Body of pancreas (tissue), 4 donors: ENCODE measurements around the gene ZNF550. TPM values are rescaled to one million over a fixed set of nuclear protein-coding genes. Genes with fewer than 3 reads are reported as not detected.
A peak's percentile ranks its signal among the peaks of the same experiment; 100 is the strongest.
"Not testable (repeated sequence)": the region's sequence is repeated elsewhere in the genome, so short reads cannot be mapped to it uniquely, and the experiment has no call there.

Experiments
- ATAC-seq: fragments of 150-250 bp; one replicate; pipeline ENCODE4 v1.9.1; 2016
- DNase-seq, 4 donors: peaks; one replicate each; pipeline ENCODE4 v3.0.0-alpha.2; 2019
- H3K27ac ChIP-seq, 4 donors: fragments of 200-600 bp; sonication (generic); 1 replicate in 3 of 4; 2 replicates in 1 of 4; pipeline versions ENCODE4 v1.5.1 to v1.6.1; 2016 to 2019; ENCODE audit warnings: mild to moderate bottlenecking in 1 of 4, mixed read lengths in 1 of 4, moderate library complexity in 1 of 4
- H3K27me3 ChIP-seq, 2 donors: fragments of 200-600 bp; sonication (generic); one replicate each; pipeline ENCODE4 v1.6.0; 2016; ENCODE audit warnings: mild to moderate bottlenecking in 1 of 2
- H3K36me3 ChIP-seq, 2 donors: fragments of 200-600 bp; sonication (generic); replicated peaks in 1 of 2; 2 replicates each; pipeline ENCODE4 v1.5.1; 2016; ENCODE audit warnings: low read depth in 2 of 2; ENCODE audit not compliant: insufficient read depth in 1 of 2
- H3K4me1 ChIP-seq: fragments of 200-600 bp; sonication (generic); one replicate; pipeline ENCODE4 v1.6.0; 2016
- H3K4me3 ChIP-seq, 2 donors: fragments of 200-600 bp; sonication (generic); 1 replicate in 1 of 2; 2 replicates in 1 of 2; pipeline ENCODE4 v1.5.1; 2016 to 2019
- H3K9me3 ChIP-seq, 3 donors: fragments of 200-600 bp; sonication (generic); 1 replicate in 2 of 3; 2 replicates in 1 of 3; pipeline ENCODE4 v1.5.1; 2016
- CTCF ChIP-seq, 7 experiments: fragments of 450-650 bp in 4 of 7; fragments of 200-600 bp in 3 of 7; sonication (generic) in 3 of 7; IDR thresholded peaks; one replicate each; pipeline ENCODE4 v1.5.1; 2016 to 2019; ENCODE audit warnings: antibody characterized with exemption in 7 of 7
- POLR2A ChIP-seq, 3 donors: fragments of 450-650 bp; IDR thresholded peaks; one replicate each; pipeline ENCODE4 v1.6.1; 2016; ENCODE audit warnings: antibody characterized with exemption in 3 of 3, mild to moderate bottlenecking in 2 of 3
- WGBS, 2 donors: methylation state at CpG; one replicate each; pipeline ENCODE4 v1.1.5; 2017; 5-methylcytosine and 5-hydroxymethylcytosine counted together
- intact Hi-C: fragments of 100-400 bp; cut with DNase I; formaldehyde crosslinking; loops from one replicate; pipeline ENCODE4 v1.15.1; 2023
- total RNA-seq, 2 donors: library from RNA; depleted of rRNA; stranded (reverse); fragments of >200 nt; gene quantifications; one replicate each; pipeline ENCODE4 v1.1.0, GENCODE V29; 2016

ZNF550 gene
- total RNA-seq, 2 donors from 2014 or later: 4.9 to 5.7 TPM

- ATAC-seq: peak; percentile 99
- peak within 1 kb of the TSS; percentile 74 to 77 for H3K4me3 ChIP-seq
- H3K4me1 ChIP-seq, H3K27me3 ChIP-seq, intact Hi-C loops, H3K36me3 ChIP-seq: not testable (repeated sequence)
- peak; percentile 90 to 96 (median 92) for DNase-seq
- peak; percentile 30 to 83 (median 80) for TF ChIP-seq POLR2A (IDR thresholded peaks at IDR 0.05)
- H3K9me3 ChIP-seq: peaks cover 0 to 28% (median 0%) of the 10 kb centered on the region in 3 donors
- 1% methylated on average over 12 to 58 of the region's 69 CpGs for WGBS, 2 donors
- H3K27ac ChIP-seq: peak within 1 kb of the TSS in 3 of 4 donors; percentile 63 to 87 (median 76)
Measured at GRCh38 chr19:57499680-57500395, 59.8 kb downstream of the ZNF550 start, which contains the start of gene ZNF773. Gene ZNF773 (plus strand): TSS chr19:57499938. CDS start chr19:57500081, 143 bp downstream.

GRCh38 chr19:57499332-57499679 is 60.4 kb downstream of the ZNF550 start:
- ATAC-seq, H3K4me1 ChIP-seq, H3K4me3 ChIP-seq, H3K36me3 ChIP-seq, intact Hi-C loops, H3K27me3 ChIP-seq, DNase-seq, H3K27ac ChIP-seq: not testable (repeated sequence)
- H3K9me3 ChIP-seq: peaks cover 0 to 29% (median 0%) of the 10 kb centered on the region in 3 donors

DNA sequence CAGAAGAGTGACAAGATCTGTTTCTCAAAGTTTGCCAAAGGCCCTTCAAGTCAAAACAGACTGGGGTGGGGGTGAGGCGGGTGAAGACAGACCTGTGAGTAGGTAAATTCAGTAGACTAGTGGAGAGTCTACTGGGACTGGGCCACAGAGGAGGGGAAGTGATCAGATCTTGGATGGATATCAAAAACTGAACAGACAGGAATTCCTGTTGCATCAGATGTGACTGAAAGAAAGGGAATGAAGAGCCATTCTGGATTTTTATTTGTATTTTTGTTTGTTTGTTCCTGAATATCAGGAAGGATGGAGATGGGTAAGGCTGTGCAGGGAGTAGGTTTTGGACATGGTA is 71.4 kb downstream of the ZNF550 start:
- H3K27me3 ChIP-seq, H3K27ac ChIP-seq, DNase-seq, H3K36me3 ChIP-seq, intact Hi-C loops, H3K4me3 ChIP-seq, ATAC-seq, H3K4me1 ChIP-seq: not testable (repeated sequence)
- peaks cover 0 to 23% (median 0%) of the 10 kb centered on the region in 3 donors for H3K9me3 ChIP-seq
- whole genome bisulfite sequencing, 2 donors: 0% methylated on average over 1 of the region's 1 CpG; no CpG with 5 or more reads in 1 of the 2 donors

DNA sequence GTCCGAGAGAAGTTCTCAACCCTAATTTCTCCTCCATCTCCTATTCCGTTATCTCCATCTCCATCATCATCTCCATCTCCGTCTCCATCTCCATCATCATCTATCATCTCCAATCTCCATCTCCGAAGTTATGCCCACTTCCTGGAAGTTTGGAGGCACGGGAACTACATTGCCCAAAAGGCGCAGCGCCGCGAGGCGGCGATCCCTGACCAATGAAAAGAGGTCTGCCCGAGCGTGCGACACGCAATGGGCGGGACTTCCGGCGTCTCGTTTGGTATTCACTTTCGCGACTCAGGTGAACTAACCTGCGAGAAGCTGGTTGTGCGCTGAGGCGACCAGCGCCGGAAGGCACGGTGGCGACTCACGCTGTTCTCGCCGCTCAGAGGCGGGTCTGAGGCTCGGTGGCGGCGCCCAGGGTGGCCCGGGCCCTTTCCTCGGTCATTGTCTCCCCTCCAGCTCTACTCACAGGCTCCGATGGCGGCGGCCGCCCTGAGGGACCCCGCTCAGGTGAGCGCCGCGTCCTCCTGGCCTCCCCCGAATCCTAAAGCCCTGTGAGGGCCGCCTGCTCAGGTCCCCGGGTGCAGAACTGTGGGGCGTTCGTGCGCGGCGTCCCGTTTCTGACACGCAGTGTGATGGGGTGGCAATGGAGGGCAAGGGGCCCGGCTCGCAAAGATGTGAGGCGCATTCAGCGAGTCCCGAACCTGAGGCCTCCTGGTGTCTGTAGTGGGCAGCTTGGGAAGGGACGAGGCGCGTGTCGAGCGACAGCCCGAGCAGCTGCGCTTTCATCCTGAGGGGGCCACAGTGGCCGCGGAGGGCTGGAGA is 72.0 kb downstream of the ZNF550 start, which contains the start of gene ZNF419:
TSS of gene ZNF419 (plus strand) at position 274 of the 822 bp plus-strand sequence. CDS start at position 475, 201 bp downstream.
- whole genome bisulfite sequencing, 2 donors: 0 to 2% methylated on average over 24 to 50 of the region's 69 CpGs
- H3K36me3 ChIP-seq, H3K27me3 ChIP-seq, H3K4me1 ChIP-seq, intact Hi-C loops: not testable (repeated sequence)
- DNase-seq: peak; percentile 93 to 96 (median 94)
- Histone ChIP-seq H3K27ac (peak within 1 kb of the TSS; percentile 17 to 80 (median 76)), H3K4me3 (peak within 1 kb of the TSS; percentile 58 to 59), H3K9me3 (peaks cover 0 to 18% (median 0%) of the 10 kb centered on the region in 3 donors)
- TF ChIP-seq POLR2A (IDR thresholded peaks at IDR 0.05) (peak; percentile 45 to 84 (median 81)), CTCF (IDR thresholded peaks at IDR 0.05) (peak in 3 of 7 experiments; percentile 5 to 20 (median 12))
- ATAC-seq: peak; percentile 98

Other genes with a start within 250 kb of the ZNF550 start
- 1 to 10 TPM in 1 of 2 donors, under 1 TPM in 1; 0.33 to 3.9 TPM for gene ZNF543, start 239.4 kb downstream of the ZNF550 start, total RNA-seq
- gene ZNF304, start 208.6 kb downstream of the ZNF550 start, total RNA-seq: 1 to 10 TPM; 2.9 to 4.0 TPM
- 1 to 10 TPM; 2.6 to 8.6 TPM for gene TRAPPC2B, start 196.3 kb downstream of the ZNF550 start, total RNA-seq
- gene ZNF547, start 196.3 kb downstream of the ZNF550 start, total RNA-seq: 1 to 10 TPM in 1 of 2 donors, not detected in 1; 3.9 TPM
- 1 to 10 TPM; 6.6 to 7.5 TPM for gene ZNF548, start 170.0 kb downstream of the ZNF550 start, total RNA-seq
- 1 to 10 TPM; 3.6 to 9.1 TPM for gene ZNF17, start 148.7 kb downstream of the ZNF550 start, total RNA-seq
- 10 to 100 TPM in 1 of 2 donors, 1 to 10 TPM in 1; 1.8 to 17.8 TPM for gene ZNF749, start 124.5 kb downstream of the ZNF550 start, total RNA-seq
- under 1 TPM in 1 of 2 donors, not detected in 1; 0.78 TPM for gene VN1R1, start 102.7 kb downstream of the ZNF550 start, total RNA-seq
- 1 to 10 TPM; 2.9 to 7.9 TPM for gene ZNF772, start 82.3 kb downstream of the ZNF550 start, total RNA-seq
- 10 to 100 TPM in 1 of 2 donors, 1 to 10 TPM in 1; 8.6 to 21.3 TPM for gene ZNF419, start 72.1 kb downstream of the ZNF550 start, total RNA-seq
- 1 to 10 TPM; 1.6 to 2.0 TPM for gene ZNF773, start 59.9 kb downstream of the ZNF550 start, total RNA-seq
- 1 to 10 TPM in 1 of 2 donors, under 1 TPM in 1; 0.66 to 2.3 TPM for gene ZNF549, start 32.5 kb downstream of the ZNF550 start, total RNA-seq
- gene ZNF416, start 19.0 kb upstream of the ZNF550 start, total RNA-seq: 1 to 10 TPM in 1 of 2 donors, under 1 TPM in 1; 0.66 to 2.1 TPM
- 1 to 10 TPM in 1 of 2 donors, under 1 TPM in 1; 0.78 to 3.3 TPM for gene ZIK1, start 24.3 kb upstream of the ZNF550 start, total RNA-seq
- 1 to 10 TPM in 1 of 2 donors, under 1 TPM in 1; 0.78 to 2.6 TPM for gene ZNF530, start 40.0 kb upstream of the ZNF550 start, total RNA-seq
- 10 to 100 TPM in 1 of 2 donors, 1 to 10 TPM in 1; 6.6 to 10.9 TPM for gene ZNF134, start 54.4 kb upstream of the ZNF550 start, total RNA-seq
- 1 to 10 TPM; 3.6 to 9.9 TPM for gene ZNF211, start 73.3 kb upstream of the ZNF550 start, total RNA-seq
- not detected for gene ZSCAN4, start 109.1 kb upstream of the ZNF550 start, total RNA-seq
- gene ZNF551, start 122.1 kb upstream of the ZNF550 start, total RNA-seq: 1 to 10 TPM; 2.3 to 2.9 TPM
- gene ZNF154, start 149.3 kb upstream of the ZNF550 start, total RNA-seq: 1 to 10 TPM; 2.1 to 2.6 TPM
- gene ZNF671, start 167.8 kb upstream of the ZNF550 start, total RNA-seq: 1 to 10 TPM; 2.1 to 3.3 TPM
- 1 to 10 TPM; 4.3 to 8.8 TPM for gene ZNF776, start 187.0 kb upstream of the ZNF550 start, total RNA-seq
- 10 to 100 TPM in 1 of 2 donors, 1 to 10 TPM in 1; 4.2 to 33.6 TPM for gene ZNF586, start 209.8 kb upstream of the ZNF550 start, total RNA-seq